Mesendoderm (in vitro differentiated cells): ENCODE measurements around the gene BMPR1B.

Experiments
- DNase-seq: peaks from one replicate; pipeline ENCODE4 v3.0.0; 2013
- H2AK5ac ChIP-seq: 2 replicates; pipeline ENCODE4 v1.6.1; 2013; ENCODE audit warnings: low read length, inconsistent platforms
- H2BK120ac ChIP-seq: 2 replicates; pipeline ENCODE4 v1.6.1; 2013; ENCODE audit warnings: low read depth, mild to moderate bottlenecking, low read length, moderate library complexity, mixed read lengths
- H2BK15ac ChIP-seq: replicated peaks from 2 replicates; pipeline ENCODE4 v1.6.1; 2013; ENCODE audit warnings: low read depth, mild to moderate bottlenecking, moderate library complexity
- H2BK5ac ChIP-seq: 2 replicates; pipeline ENCODE4 v1.6.1; 2013; ENCODE audit warnings: low read length, inconsistent platforms
- H3K18ac ChIP-seq: 2 replicates; pipeline ENCODE4 v1.6.1; 2013; ENCODE audit warnings: mild to moderate bottlenecking, low read length, mixed read lengths
- H3K23ac ChIP-seq: one replicate; pipeline ENCODE4 v1.6.1; 2013; ENCODE audit warnings: low read length
- H3K27ac ChIP-seq: 2 replicates; pipeline ENCODE4 v1.5.1; 2013; ENCODE audit warnings: low read depth, mild to moderate bottlenecking, inconsistent platforms, low read length, moderate library complexity
- H3K27me3 ChIP-seq: 2 replicates; pipeline ENCODE4 v1.6.1; 2013; ENCODE audit warnings: low read length, control low read depth, mild to moderate bottlenecking, inconsistent platforms; ENCODE audit not compliant: insufficient read depth, poor library complexity
- H3K36me3 ChIP-seq: 2 replicates; pipeline ENCODE4 v1.6.1; 2013; ENCODE audit warnings: low read length, inconsistent platforms; ENCODE audit not compliant: control insufficient read depth, insufficient read depth
- H3K4ac ChIP-seq: one replicate; pipeline ENCODE4 v1.6.1; 2013; ENCODE audit warnings: low read depth, mild to moderate bottlenecking, low read length, moderate library complexity
- H3K4me1 ChIP-seq: 2 replicates; pipeline ENCODE4 v1.6.1; 2013; ENCODE audit warnings: low read depth, low read length, inconsistent platforms; ENCODE audit not compliant: control insufficient read depth
- H3K4me2 ChIP-seq: 2 replicates; pipeline ENCODE4 v1.6.1; 2013; ENCODE audit warnings: low read length
- H3K4me3 ChIP-seq: 2 replicates; pipeline ENCODE4 v1.5.1; 2013; ENCODE audit warnings: mild to moderate bottlenecking, low read length
- H3K56ac ChIP-seq: one replicate; pipeline ENCODE4 v1.6.1; 2013; ENCODE audit warnings: low read length
- H3K79me1 ChIP-seq: 2 replicates; pipeline ENCODE4 v1.6.1; 2013; ENCODE audit warnings: low read length, inconsistent platforms
- H3K79me2 ChIP-seq: 2 replicates; pipeline ENCODE4 v1.6.1; 2013; ENCODE audit warnings: mild to moderate bottlenecking, low read length; ENCODE audit not compliant: control insufficient read depth, insufficient read depth
- H3K9ac ChIP-seq: 2 replicates; pipeline ENCODE4 v1.6.1; 2013; ENCODE audit warnings: low read length, inconsistent platforms
- H4K5ac ChIP-seq: one replicate; pipeline ENCODE4 v1.6.1; 2013; ENCODE audit warnings: low read length
- H4K8ac ChIP-seq: one replicate; pipeline ENCODE4 v1.6.1; 2013; ENCODE audit warnings: low read depth, mild to moderate bottlenecking, control low read depth, low read length, moderate library complexity
- WGBS: extraction: QIAGEN DNeasy Blood & Tissue Kit; methylation state at CpG from one replicate; pipeline ENCODE4 v1.1.7; 2013; ENCODE audit warnings: low lambda C conversion rate, missing lambda C conversion rate; ENCODE audit not compliant: insufficient coverage; ENCODE audit errors: extremely low coverage; 5-methylcytosine and 5-hydroxymethylcytosine counted together

Gene BMPR1B

DNA sequence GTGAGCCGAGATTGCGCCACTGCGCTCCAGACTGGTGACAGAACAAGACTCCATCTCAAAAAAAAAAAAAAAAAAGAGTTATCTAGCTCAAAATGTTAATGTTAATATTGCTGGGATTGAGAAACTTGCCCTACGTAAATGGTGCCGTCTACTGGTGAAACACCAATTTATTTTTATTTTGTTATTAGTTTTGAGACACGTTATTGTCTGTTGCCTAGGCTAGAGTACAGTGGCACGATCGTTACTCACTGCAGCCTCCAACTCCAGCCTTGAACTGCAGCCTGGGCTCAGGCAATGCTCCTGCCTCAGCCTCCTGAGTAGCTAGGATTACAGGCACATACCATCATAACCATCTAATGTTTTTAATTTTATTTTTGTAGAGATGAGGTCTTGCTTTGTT lies 262.8 kb downstream of the BMPR1B start:
- no peaks in the 10 kb centered on the region for H3K36me3 ChIP-seq
- no peak overlapping the region for H2BK5ac ChIP-seq
- H4K8ac ChIP-seq: no peak overlapping the region
- no peak overlapping the region for H2BK120ac ChIP-seq
- H3K4me3 ChIP-seq: no peak overlapping the region
- no peaks in the 10 kb centered on the region for H3K4me1 ChIP-seq
- H3K27ac ChIP-seq: no peak overlapping the region
- no peak overlapping the region for H3K4me2 ChIP-seq
- H3K79me2 ChIP-seq: no peaks in the 10 kb centered on the region
- DNase-seq: no peak
- no peak overlapping the region for H2AK5ac ChIP-seq
- no peak overlapping the region for H3K23ac ChIP-seq
- no peak overlapping the region for H3K18ac ChIP-seq
- H3K4ac ChIP-seq: no peak overlapping the region
- no peak overlapping the region for H4K5ac ChIP-seq
- no peaks in the 10 kb centered on the region for H3K79me1 ChIP-seq
- no peak overlapping the region for H3K56ac ChIP-seq
- no CpG with 5 or more reads among the region's 8 CpGs for WGBS
- no peaks in the 10 kb centered on the region for H3K27me3 ChIP-seq
- H3K9ac ChIP-seq: no peak overlapping the region
- no peak overlapping the region for H2BK15ac ChIP-seq

DNA sequence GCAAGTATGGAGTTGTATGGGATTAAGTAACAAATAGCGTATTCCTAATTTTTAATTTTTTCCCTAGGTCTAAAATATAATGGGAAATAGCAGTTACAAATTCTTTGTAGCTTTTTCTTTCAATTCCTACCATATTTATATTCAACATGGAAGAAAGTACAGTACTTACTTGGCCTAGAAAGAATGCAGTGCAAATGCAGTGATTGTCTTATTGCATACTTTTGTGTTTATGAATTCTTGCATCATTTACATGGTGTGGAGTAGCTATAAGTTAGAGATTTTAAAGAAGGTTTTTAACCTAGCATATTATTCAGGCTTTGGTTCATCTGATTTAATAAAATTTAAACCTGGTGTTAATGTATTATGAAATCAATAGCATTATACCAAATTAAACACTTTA lies 263.3 kb downstream of the BMPR1B start:
- Histone ChIP-seq H2BK15ac (no peak overlapping the region), H3K4me1 (no peaks in the 10 kb centered on the region), H3K79me1 (no peaks in the 10 kb centered on the region), H2BK5ac (no peak overlapping the region), H3K79me2 (no peaks in the 10 kb centered on the region), H3K4ac (no peak overlapping the region), H4K8ac (no peak overlapping the region), H3K56ac (no peak overlapping the region), H3K36me3 (no peaks in the 10 kb centered on the region), H4K5ac (no peak overlapping the region), H3K23ac (no peak overlapping the region), H3K18ac (no peak overlapping the region), H3K4me3 (no peak overlapping the region), H2BK120ac (no peak overlapping the region), H2AK5ac (no peak overlapping the region), H3K9ac (no peak overlapping the region), H3K27ac (no peak overlapping the region), H3K4me2 (no peak overlapping the region), H3K27me3 (no peaks in the 10 kb centered on the region)
- no peak for DNase-seq
- WGBS: no CpG with 5 or more reads among the region's 1 CpG

DNA sequence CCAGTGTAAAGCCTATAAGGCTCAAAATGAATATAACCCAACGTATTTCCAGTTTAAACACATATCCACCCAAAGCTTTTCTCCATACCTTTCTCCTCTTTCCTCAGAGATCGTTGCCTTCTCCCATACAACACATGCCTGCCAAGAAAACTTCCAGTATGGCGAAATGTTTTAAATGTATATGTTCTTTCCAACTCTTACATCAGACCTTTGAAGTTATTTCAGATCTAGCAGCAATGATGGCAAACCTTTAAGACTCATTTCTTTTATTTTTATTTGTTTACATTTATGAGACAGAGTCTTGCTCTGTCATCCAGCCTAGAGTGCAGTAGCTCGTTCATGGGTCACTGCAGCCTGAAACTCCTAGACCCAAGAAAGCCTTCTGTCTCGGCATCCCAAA lies 265.4 kb downstream of the BMPR1B start:
- no peak overlapping the region for H3K4me2 ChIP-seq
- H3K79me2 ChIP-seq: no peaks in the 10 kb centered on the region
- H3K36me3 ChIP-seq: no peaks in the 10 kb centered on the region
- no peak overlapping the region for H2BK15ac ChIP-seq
- H4K5ac ChIP-seq: no peak overlapping the region
- no peak overlapping the region for H3K4ac ChIP-seq
- H3K27me3 ChIP-seq: no peaks in the 10 kb centered on the region
- no peak for DNase-seq
- no peaks in the 10 kb centered on the region for H3K79me1 ChIP-seq
- no peak overlapping the region for H3K56ac ChIP-seq
- no peak overlapping the region for H3K23ac ChIP-seq
- WGBS: no CpG with 5 or more reads among the region's 5 CpGs
- H3K27ac ChIP-seq: no peak overlapping the region
- no peaks in the 10 kb centered on the region for H3K4me1 ChIP-seq
- H2AK5ac ChIP-seq: no peak overlapping the region
- H2BK5ac ChIP-seq: no peak overlapping the region
- H3K4me3 ChIP-seq: no peak overlapping the region
- H4K8ac ChIP-seq: no peak overlapping the region
- no peak overlapping the region for H3K18ac ChIP-seq
- no peak overlapping the region for H3K9ac ChIP-seq
- no peak overlapping the region for H2BK120ac ChIP-seq

DNA sequence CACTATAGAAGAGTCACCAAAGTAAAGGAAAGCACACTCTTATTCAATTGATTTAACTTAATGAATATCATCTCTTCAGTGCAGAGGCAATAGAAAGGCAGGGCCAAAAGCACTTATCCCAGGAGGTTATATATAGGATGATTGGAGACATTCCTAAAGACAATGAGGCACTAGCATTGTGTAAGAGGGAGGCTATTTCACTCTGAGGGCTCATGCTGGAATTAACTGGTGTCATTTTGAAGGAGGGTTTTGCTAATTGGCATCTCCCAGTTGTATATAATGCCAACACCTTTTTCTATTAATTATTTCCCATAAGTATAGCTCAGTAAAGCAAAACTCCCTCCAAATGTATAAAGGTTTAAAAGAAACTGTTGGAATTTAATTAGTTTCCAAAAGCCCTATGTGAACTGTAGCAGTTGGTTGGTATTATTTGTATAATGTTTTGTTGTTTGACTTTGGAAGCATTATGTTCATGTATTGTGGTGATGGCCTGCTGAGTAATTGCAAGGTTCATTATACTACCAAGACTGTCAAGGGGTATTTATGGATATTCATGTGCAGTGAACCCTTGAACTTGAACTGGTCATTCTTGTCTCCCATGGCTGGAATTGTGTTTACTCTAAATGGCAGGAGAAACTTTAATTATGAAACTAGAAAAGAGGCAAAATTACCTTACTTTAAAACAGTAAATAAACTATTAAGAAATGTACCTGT lies 270.3 kb downstream of the BMPR1B start:
- DNase-seq: peak; percentile 35
- Histone ChIP-seq H2BK120ac (no peak overlapping the region), H4K8ac (no peak overlapping the region), H3K9ac (no peak overlapping the region), H3K23ac (no peak overlapping the region), H3K36me3 (no peaks in the 10 kb centered on the region), H2BK5ac (no peak overlapping the region), H2AK5ac (no peak overlapping the region), H3K27me3 (no peaks in the 10 kb centered on the region), H3K27ac (no peak overlapping the region), H2BK15ac (no peak overlapping the region), H3K4me3 (no peak overlapping the region), H3K18ac (no peak overlapping the region), H3K79me2 (no peaks in the 10 kb centered on the region), H3K56ac (no peak overlapping the region), H4K5ac (no peak overlapping the region), H3K4ac (no peak overlapping the region), H3K79me1 (no peaks in the 10 kb centered on the region), H3K4me2 (no peak overlapping the region), H3K4me1 (no peaks in the 10 kb centered on the region)

DNA sequence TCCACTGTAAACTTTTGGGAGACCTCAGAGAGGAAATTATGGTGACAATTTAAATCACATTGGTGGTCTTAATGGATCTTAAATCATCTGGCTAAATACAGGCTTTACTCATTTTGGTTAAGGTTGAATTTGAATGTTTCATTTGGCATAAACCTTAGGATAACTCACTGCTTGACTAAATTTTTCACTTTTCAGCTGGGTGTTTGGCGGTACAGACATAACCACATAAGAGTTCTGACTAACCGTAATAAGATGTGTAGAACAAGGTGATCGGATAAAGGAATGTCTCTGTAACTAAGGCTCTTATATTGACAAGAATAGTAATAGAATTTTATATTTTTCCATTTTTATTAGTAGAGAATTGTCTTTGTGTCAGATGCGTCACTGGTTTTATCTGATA lies 281.0 kb downstream of the BMPR1B start:
- H3K18ac ChIP-seq: no peak overlapping the region
- no peak overlapping the region for H2BK15ac ChIP-seq
- H3K4me3 ChIP-seq: no peak overlapping the region
- no peak overlapping the region for H3K4me2 ChIP-seq
- no peak overlapping the region for H2AK5ac ChIP-seq
- no peaks in the 10 kb centered on the region for H3K79me2 ChIP-seq
- no peak overlapping the region for H3K23ac ChIP-seq
- H4K5ac ChIP-seq: no peak overlapping the region
- no peak overlapping the region for H3K4ac ChIP-seq
- peaks cover 2% of the 10 kb centered on the region for H3K4me1 ChIP-seq
- H2BK5ac ChIP-seq: no peak overlapping the region
- DNase-seq: no peak
- no peak overlapping the region for H3K27ac ChIP-seq
- H3K79me1 ChIP-seq: no peaks in the 10 kb centered on the region
- no peak overlapping the region for H3K9ac ChIP-seq
- H3K56ac ChIP-seq: no peak overlapping the region
- H2BK120ac ChIP-seq: no peak overlapping the region
- WGBS: no CpG with 5 or more reads among the region's 4 CpGs
- no peaks in the 10 kb centered on the region for H3K27me3 ChIP-seq
- no peak overlapping the region for H4K8ac ChIP-seq
- H3K36me3 ChIP-seq: no peaks in the 10 kb centered on the region

DNA sequence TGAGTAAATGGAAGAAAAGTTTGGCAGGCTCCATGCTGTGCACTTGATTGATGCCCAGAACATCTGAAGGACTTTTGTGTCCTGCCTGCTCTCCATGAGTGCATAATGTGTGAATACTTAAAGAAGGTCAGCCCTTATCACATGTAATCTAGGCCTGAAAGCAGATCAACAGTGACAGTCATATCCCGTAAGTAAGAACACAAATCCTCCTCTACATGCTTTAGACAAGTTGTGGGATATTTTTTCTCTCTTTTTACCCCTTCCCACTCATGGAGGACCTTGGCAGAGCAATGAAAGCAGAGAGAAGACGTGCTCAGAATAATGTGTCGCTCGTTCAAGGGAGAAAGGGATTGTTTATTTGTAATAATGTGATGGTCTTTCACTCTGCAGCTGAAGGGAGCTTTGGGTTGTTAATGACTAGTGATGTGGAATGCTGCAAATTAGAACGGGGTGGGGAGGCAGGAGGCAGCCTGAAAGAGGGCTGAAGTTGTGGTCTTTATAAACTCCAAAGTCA lies 286.6 kb downstream of the BMPR1B start:
- Histone ChIP-seq H3K36me3 (no peaks in the 10 kb centered on the region), H3K4me2 (no peak overlapping the region), H2BK15ac (no peak overlapping the region), H3K27ac (no peak overlapping the region), H3K79me1 (no peaks in the 10 kb centered on the region), H3K4ac (no peak overlapping the region), H3K27me3 (no peaks in the 10 kb centered on the region), H3K9ac (no peak overlapping the region), H3K23ac (no peak overlapping the region), H3K79me2 (no peaks in the 10 kb centered on the region), H4K8ac (no peak overlapping the region), H3K4me1 (peaks cover 6% of the 10 kb centered on the region), H2BK120ac (no peak overlapping the region), H3K56ac (no peak overlapping the region), H3K4me3 (no peak overlapping the region), H2BK5ac (no peak overlapping the region), H3K18ac (no peak overlapping the region), H4K5ac (no peak overlapping the region), H2AK5ac (no peak overlapping the region)
- WGBS: no CpG with 5 or more reads among the region's 5 CpGs
- DNase-seq: peak; percentile 79
